Adipocyte (in vitro differentiated cells): Measurements from ENCODE around the gene FADS1.

ENCODE experiments used
- DNase-seq: peaks from one replicate; pipeline ENCODE4 v3.0.0-alpha.2; 2015; ENCODE audit warnings: low read depth
- H3K27me3 ChIP-seq: replicated peaks from 2 replicates; pipeline ENCODE4 v1.7.0; 2013; ENCODE audit warnings: mild to moderate bottlenecking, low read length, moderate library complexity; ENCODE audit not compliant: control insufficient read depth, insufficient read depth
- H3K36me3 ChIP-seq: 2 replicates; pipeline ENCODE4 v1.7.0; 2013; ENCODE audit warnings: low read length, mild to moderate bottlenecking, moderate library complexity; ENCODE audit not compliant: control insufficient read depth, insufficient read depth, severe bottlenecking
- H3K4me1 ChIP-seq: 2 replicates; pipeline ENCODE4 v1.7.0; 2013; ENCODE audit warnings: mild to moderate bottlenecking, low read length, moderate library complexity; ENCODE audit not compliant: control insufficient read depth, insufficient read depth
- H3K4me3 ChIP-seq: 2 replicates; pipeline ENCODE4 v1.7.0; 2013; ENCODE audit warnings: mild to moderate bottlenecking, low read length, moderate library complexity
- H3K9ac ChIP-seq: 2 replicates; pipeline ENCODE4 v1.7.0; 2013; ENCODE audit warnings: mild to moderate bottlenecking, low read length, moderate library complexity
- H3K9me3 ChIP-seq: 2 replicates; pipeline ENCODE4 v1.7.0; 2013; ENCODE audit warnings: mild to moderate bottlenecking, low read length, moderate library complexity; ENCODE audit not compliant: control insufficient read depth

FADS1 gene

DNA sequence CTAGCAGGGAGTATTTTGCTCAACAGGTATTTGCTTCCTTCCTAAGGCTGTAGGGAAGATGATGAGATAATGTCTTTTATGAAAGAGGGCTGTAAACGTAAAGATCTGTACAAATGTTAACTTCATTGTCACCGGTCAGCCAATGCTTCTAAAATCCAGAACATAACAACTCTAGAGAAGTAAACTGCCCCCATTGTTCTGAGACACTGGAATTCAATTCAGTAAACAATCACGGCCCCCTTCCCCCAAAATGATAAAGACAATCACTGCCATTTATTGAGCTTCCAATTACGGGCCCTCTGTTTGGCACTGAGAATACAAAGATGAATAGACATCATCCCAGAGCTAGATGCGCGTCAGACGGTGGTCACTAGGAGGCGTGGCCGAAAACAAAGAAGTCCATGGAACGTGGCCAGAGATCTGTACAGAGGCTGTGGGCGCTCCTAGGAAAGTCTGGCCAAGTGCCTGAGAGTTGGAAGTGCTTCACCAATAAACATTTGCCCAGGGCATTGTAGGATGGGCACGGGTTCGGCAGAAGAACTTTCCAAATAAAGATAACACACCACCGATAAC is 25.0 kb downstream of the FADS1 start:
- no peaks in the 10 kb centered on the region for H3K9me3 ChIP-seq
- peak overlapping the region; percentile 100 for H3K9ac ChIP-seq
- H3K36me3 ChIP-seq = peaks cover 37% of the 10 kb centered on the region
- H3K27me3 ChIP-seq = no peaks in the 10 kb centered on the region
- peak overlapping the region; percentile 100 for H3K4me3 ChIP-seq
- peak; percentile 97 for DNase-seq
- peaks cover 18% of the 10 kb centered on the region for H3K4me1 ChIP-seq

DNA sequence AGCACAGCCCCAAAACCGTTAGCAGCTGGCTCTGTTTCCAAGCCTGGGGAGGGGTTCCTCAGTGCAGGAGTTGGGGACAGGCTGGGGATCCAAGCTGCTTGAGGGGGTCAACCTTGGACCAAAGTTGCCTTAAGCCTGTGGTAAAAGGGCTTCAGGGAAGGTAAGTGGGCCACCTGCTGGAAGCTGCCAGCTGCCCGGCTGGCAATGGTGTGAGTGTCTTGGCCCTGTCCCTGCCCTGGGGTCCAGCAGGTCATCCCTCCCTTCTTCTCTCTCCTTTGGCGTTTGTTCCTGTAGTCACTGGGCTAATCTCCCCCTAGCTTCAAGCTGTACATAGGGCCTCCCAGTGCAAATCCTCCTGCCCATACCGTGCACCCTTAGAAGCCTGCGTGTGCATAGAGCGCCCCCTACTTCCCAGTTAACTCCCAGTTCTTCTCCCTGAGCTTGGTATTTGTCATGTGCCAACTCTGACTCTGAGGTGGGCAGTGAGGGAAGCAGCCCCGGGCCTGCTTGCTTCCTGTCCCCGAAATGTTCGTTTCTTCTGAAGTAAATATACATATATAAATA is 28.8 kb downstream of the FADS1 start:
- no peak overlapping the region for H3K4me3 ChIP-seq
- no peaks in the 10 kb centered on the region for H3K27me3 ChIP-seq
- H3K9ac ChIP-seq = no peak overlapping the region
- no peaks in the 10 kb centered on the region for H3K9me3 ChIP-seq
- H3K36me3 ChIP-seq = peaks cover 39% of the 10 kb centered on the region
- peaks cover 8% of the 10 kb centered on the region for H3K4me1 ChIP-seq
- peak; percentile 16 for DNase-seq

DNA sequence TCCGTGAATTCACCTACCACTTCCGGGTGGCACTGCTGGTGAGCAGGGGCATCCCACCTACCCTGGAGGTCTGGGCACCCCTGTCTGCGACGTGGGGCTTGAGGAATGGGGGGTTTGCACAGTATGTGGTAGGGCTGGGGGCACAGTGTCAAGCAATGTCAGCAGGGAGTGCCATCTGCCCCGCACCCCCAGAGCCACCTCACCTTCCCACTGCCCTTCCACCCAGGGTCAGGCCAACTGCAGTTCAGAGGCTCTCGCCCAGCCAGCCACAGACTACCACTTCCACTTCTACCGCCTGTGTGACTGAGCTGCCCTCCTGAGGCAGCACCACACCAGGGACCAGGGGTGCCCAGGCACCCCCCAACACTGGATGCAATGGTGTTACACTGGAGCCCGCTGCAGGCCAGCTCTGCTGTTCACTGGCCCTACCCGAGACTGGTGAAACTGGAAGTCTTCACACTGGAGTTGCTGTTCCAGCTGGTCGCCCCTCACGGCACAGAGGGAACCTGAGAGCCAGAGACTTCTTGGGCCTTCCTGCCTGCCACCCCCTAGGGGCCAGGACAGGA is 30.9 kb downstream of the FADS1 start:
- no peaks in the 10 kb centered on the region for H3K4me1 ChIP-seq
- H3K36me3 ChIP-seq = peaks cover 39% of the 10 kb centered on the region
- no peak overlapping the region for H3K9ac ChIP-seq
- no peaks in the 10 kb centered on the region for H3K9me3 ChIP-seq
- DNase-seq = no peak
- no peak overlapping the region for H3K4me3 ChIP-seq
- H3K27me3 ChIP-seq = no peaks in the 10 kb centered on the region

DNA sequence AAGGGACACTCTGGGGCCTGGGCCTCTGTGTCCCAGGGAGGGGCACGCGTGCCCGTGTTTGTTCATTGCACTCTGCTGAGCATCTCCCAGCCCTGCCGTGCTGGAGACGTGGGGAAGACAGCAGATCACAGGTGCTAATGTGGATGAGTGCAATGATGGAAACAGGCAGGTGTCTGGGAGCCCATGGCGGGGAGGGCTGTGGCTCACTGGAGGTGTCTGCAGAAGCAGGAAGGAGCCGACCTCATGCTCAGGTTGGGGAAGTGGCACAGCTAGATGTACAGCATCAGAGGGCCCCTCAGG is 32.3 kb downstream of the FADS1 start:
- DNase-seq = no peak
- Histone ChIP-seq H3K9ac (no peak overlapping the region), H3K9me3 (no peaks in the 10 kb centered on the region), H3K4me3 (no peak overlapping the region), H3K4me1 (no peaks in the 10 kb centered on the region), H3K27me3 (no peaks in the 10 kb centered on the region), H3K36me3 (peaks cover 28% of the 10 kb centered on the region)

DNA sequence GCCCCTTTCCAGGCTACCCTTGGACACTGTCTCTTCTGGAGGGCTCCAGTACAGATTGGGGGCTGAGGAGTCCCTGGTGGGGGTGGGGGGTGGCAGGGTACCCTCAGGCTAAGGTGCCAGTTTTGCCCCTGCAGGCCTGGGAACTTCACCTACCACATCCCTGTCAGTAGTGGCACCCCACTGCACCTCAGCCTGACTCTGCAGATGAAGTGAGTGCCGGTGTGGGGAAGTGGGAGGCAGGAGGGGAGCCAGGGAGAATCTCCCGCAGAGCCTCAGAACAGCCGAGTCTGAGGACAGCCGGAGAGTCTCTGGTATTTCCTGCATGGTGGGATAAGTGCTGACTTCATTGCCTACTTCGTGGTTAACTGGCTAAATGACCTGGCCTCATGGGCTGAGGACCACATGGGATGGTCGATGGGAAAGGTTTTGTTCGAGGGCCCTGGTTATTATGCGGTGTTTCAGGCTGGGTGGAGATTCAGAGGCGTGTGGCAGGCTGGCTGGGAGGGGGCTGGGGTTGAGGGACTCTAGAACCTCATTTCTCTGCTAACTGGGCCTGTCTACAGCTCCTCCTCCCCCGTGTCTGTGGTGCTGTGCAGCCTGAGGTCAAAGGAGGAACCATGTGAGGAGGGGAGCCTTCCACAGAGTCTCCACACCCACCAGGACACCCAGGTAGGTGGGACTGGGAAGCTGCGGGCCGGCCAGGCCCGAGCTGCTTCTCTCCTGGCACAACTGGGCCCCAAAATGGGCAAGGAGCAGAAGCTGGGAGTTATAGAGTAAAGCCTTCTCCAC is 32.9 kb downstream of the FADS1 start:
- Histone ChIP-seq H3K36me3 (peaks cover 23% of the 10 kb centered on the region), H3K4me3 (no peak overlapping the region), H3K27me3 (no peaks in the 10 kb centered on the region), H3K9me3 (no peaks in the 10 kb centered on the region), H3K9ac (no peak overlapping the region), H3K4me1 (no peaks in the 10 kb centered on the region)
- peak; percentile 11 for DNase-seq

DNA sequence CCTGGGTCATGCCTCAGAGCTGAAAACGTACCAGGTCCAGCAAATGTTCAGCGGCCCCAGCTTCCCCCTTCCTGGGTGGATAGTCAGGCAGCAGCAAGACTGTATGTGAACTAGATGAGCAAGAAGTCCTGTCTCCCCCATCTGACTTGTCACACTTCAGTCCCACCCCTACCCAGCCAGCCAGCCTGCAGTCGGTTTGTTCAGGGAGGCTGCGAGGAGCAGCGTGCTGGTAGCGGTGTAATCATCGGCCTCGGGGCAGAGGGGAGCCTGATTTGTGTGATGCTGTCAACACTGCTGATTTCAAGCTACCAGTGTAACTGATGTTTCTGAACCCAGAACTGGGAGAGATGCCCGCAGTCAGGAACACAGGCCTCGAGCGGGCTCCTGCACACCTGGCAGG is 34.0 kb downstream of the FADS1 start:
- H3K9me3 ChIP-seq = no peaks in the 10 kb centered on the region
- H3K9ac ChIP-seq = no peak overlapping the region
- H3K27me3 ChIP-seq = peaks cover 8% of the 10 kb centered on the region
- no peak for DNase-seq
- H3K4me1 ChIP-seq = no peaks in the 10 kb centered on the region
- no peak overlapping the region for H3K4me3 ChIP-seq
- peaks cover 12% of the 10 kb centered on the region for H3K36me3 ChIP-seq

DNA sequence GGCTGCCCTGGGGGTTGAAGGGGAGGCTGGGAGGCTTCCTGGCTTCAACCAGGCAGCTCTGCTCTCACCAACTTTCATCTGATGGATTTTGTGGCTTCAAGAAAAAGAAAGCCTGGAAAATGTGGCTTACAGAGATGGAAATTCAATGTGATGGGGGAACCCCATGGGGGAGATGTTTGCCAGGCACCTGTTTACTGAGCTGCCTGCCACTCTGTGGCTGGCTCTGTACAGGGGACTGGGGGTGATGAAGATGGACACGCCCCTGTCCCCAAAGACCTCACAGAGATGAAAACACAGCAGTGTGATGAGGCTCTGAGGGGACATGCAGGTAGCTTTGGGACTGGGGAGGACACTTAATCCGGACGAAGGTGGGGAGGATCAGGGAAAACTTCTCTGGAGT is 34.5 kb downstream of the FADS1 start:
- no peak for DNase-seq
- Histone ChIP-seq H3K9me3 (no peaks in the 10 kb centered on the region), H3K27me3 (peaks cover 11% of the 10 kb centered on the region), H3K4me1 (no peaks in the 10 kb centered on the region), H3K4me3 (no peak overlapping the region), H3K9ac (no peak overlapping the region), H3K36me3 (peaks cover 7% of the 10 kb centered on the region)

DNA sequence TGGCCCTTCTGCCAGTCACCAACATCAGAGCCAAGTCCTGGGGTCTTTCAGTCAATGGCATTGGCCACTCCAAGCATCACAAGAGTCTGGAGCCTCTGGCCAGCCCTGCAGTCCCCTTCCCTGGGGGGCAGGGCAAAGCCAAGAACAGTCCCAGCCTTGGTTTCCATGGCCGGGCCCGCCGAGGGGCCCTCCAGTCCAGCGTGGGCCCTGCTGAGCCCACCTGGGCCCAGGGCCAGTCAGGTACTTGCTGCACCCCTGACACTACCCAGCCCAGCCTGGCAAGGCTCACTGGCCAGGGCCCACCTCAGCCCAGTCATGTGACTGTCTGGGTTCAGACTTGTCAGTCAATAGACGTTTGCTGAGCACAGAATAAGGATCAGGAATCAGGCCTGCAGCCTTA is 35.2 kb downstream of the FADS1 start:
- no peaks in the 10 kb centered on the region for H3K9me3 ChIP-seq
- no peaks in the 10 kb centered on the region for H3K4me1 ChIP-seq
- H3K4me3 ChIP-seq = no peak overlapping the region
- peaks cover 17% of the 10 kb centered on the region for H3K27me3 ChIP-seq
- no peak for DNase-seq
- no peaks in the 10 kb centered on the region for H3K36me3 ChIP-seq
- H3K9ac ChIP-seq = no peak overlapping the region

DNA sequence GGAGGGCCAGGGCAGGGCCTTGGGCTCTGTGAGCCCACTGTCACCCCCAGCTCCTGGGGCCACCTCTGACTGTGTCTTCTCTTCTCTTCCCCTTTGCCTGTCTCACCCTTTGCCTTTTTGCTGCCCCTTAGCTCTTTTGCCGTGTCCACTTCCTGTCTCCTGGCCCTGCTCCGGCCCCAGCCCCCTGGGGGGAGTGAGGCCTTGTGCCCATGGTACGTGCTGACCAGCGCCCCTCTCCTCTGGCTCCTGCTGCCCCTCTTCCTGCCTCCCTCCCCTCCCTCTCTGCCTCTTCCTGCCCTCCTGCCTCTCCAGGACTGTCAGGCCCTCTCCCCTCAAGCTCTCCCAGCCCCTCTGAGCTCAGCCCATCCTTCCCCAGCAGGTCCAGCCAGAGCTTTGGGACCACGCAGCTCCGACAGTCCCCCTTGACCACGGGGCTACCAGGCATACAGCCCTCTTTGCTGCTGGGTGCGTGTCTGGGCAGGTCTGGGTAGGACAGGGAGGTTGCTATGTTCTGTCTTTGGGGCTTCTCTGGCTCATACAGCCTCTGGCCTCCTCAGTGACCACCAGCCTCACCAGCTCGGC is 36.1 kb downstream of the FADS1 start:
- H3K9ac ChIP-seq = no peak overlapping the region
- no peaks in the 10 kb centered on the region for H3K9me3 ChIP-seq
- no peak for DNase-seq
- H3K4me3 ChIP-seq = no peak overlapping the region
- peaks cover 24% of the 10 kb centered on the region for H3K27me3 ChIP-seq
- H3K36me3 ChIP-seq = no peaks in the 10 kb centered on the region
- no peaks in the 10 kb centered on the region for H3K4me1 ChIP-seq

DNA sequence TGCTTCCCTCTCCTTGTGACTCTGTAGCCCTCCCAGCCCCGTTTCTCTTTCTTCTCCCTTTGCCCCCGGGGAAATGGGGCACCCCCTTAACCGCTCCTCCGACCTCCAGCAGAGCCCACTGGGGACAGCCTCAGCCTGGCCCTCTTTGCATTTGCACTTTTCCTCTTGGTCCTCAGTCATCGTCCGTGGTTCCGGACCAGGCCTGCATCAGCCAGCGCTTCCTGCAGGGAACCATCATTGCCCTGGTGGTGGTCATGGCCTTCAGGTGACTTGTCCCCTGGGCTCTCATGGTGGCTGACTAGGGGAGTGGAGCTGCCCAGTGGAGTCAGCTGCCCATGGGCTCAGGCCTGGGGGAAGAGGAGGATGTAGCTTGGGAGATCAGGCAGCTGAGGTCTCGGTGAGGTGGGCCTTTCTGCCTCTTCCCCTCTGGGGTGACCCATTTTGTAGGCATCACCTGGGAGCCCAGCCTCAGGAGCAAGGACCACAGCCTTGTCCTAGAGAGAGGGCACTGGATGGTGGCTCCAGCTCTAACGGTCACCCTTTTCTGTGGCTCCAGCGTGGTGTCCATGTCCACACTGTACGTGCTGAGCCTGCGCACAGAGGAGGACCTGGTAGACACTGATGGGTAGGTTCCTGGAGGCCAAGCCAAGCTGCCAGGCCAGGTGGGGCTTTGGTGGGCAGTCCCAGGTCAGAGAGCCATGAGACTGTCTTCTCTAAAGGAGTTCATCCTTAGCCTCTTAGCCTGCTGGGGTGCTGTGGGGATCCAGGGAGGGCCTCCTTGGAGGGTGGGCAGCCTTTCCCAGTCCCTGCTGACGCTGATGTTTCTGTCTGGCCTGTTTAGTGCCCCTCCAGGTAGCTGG is 36.9 kb downstream of the FADS1 start:
- no peak for DNase-seq
- H3K36me3 ChIP-seq = no peaks in the 10 kb centered on the region
- H3K27me3 ChIP-seq = peaks cover 29% of the 10 kb centered on the region
- H3K9ac ChIP-seq = no peak overlapping the region
- H3K4me3 ChIP-seq = no peak overlapping the region
- no peaks in the 10 kb centered on the region for H3K4me1 ChIP-seq
- H3K9me3 ChIP-seq = no peaks in the 10 kb centered on the region
